ENCODE results near the gene P2RX5.

Gene P2RX5

DNA sequence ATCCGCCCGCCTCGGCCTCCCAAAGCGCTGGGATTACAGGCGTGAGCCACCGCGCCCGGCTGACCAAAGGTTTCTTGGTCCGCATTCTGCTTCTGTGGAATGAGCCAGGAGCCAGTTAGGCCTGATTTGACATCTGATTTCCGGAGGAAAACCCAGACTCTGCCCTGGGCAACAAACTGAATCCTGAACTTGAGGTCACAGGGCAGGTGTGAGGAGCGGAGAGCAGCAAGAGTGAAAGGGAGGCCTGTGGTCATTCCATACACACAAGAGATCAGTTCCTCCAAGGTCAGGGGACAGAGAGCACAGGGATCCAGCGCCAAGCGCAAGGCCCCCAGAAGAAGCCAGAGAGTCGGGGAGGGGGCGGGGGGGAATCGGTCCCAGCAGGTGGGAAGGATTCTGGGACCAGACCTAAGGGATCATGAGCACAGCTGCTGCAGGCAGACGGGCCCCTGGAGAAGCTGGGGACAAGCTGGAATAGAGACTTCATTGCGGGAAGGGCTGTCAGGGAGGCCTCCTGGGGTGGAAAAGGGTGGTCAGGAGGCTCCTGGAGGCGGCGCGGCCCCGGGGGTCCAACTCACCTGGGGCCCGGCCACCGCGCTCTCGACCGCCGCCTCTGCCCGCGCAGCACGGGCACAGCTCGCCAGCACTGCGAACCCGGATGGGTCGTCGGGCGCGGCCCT, 60.3 kb downstream of the P2RX5 start:
- peaks cover 2% of the 10 kb centered on the region for H3K4me1 ChIP-seq (ENCODE audit: control insufficient read depth, insufficient read depth, low read length)
- H3K9me3 ChIP-seq (ENCODE audit: control insufficient read depth, insufficient read depth, low read depth, low read length), result no peaks in the 10 kb centered on the region
- POLR2A ChIA-PET, result interaction anchor here (0.5 to 3.8 kb wide), 27 partner anchors 8 to 911 kb away, joined by 3 to 75 read pairs (median 4); partner anchors contain the start of genes EMC6, HASPIN, NCBP3 and TAX1BP3
- H3K36me3 ChIP-seq (ENCODE audit: control insufficient read depth in 2 of 2, insufficient read depth in 1 of 2, low read length in 2 of 2), result peaks cover 2 to 27% of the 10 kb centered on the region in 2 experiments; a peak in 2 of 3 replicates
- H3K4me3 ChIP-seq (ENCODE audit: low read depth, low read length), result peak overlapping the region; percentile 96
- CTCF ChIA-PET, result interaction anchor here (1.3 to 1.4 kb wide), 2 partner anchors 12 to 787 kb away, joined by 4 to 5 read pairs; no protein-coding TSS in a partner anchor
- peak overlapping the region; percentile 66; the same call in 1 of the 2 replicates for H3K27ac ChIP-seq (ENCODE audit: extremely low read depth, low read depth, low read length)
- TF ChIP-seq ZNF501 (tag by site-specific recombination; IDR thresholded peaks at IDR 0.05) (peak; percentile 57; the same call in 1 of the 2 replicates), ZNF600 (tag by site-specific recombination; IDR thresholded peaks at IDR 0.05) (peak; percentile 31; the same call in 1 of the 2 replicates), ZNF114 (tag by site-specific recombination; IDR thresholded peaks at IDR 0.05) (no peak), EGR2 (tag by site-specific recombination; IDR thresholded peaks at IDR 0.05; ENCODE audit: low read depth) (no peak), ZSCAN5A (tag by site-specific recombination; IDR thresholded peaks at IDR 0.05) (0 out of 2 replicates have a peak, but pooled peaks have one; percentile 54), ZBTB48 (tag by site-specific recombination; IDR thresholded peaks at IDR 0.05) (peak; percentile 95), GLIS1 (tag by site-specific recombination; IDR thresholded peaks at IDR 0.05) (peak; percentile 98), ZNF26 (tag by site-specific recombination; IDR thresholded peaks at IDR 0.05) (no peak), ZNF529 (tag by site-specific recombination; IDR thresholded peaks at IDR 0.05; ENCODE audit: insufficient replicate concordance) (no peak), ZNF792 (tag by site-specific recombination; IDR thresholded peaks at IDR 0.05) (no peak), ZEB2 (tag by site-specific recombination; IDR thresholded peaks at IDR 0.05) (0 out of 2 replicates have a peak, but pooled peaks have one; percentile 14), KLF1 (tag by site-specific recombination; IDR thresholded peaks at IDR 0.05) (no peak), YY1 (tag by site-specific recombination; IDR thresholded peaks at IDR 0.05) (peak; percentile 40; the same call in 1 of the 2 replicates), ZNF623 (tag by site-specific recombination; IDR thresholded peaks at IDR 0.05) (no peak), ZNF174 (tag by site-specific recombination; IDR thresholded peaks at IDR 0.05) (no peak), ZNF2 (tag by site-specific recombination; IDR thresholded peaks at IDR 0.05) (no peak), ZNF510 (tag by site-specific recombination; IDR thresholded peaks at IDR 0.05; ENCODE audit: insufficient replicate concordance) (no peak), BCL11B (tag by site-specific recombination; IDR thresholded peaks at IDR 0.05; ENCODE audit: low read depth) (peak; percentile 66; the same call in 1 of the 2 replicates), ZNF571 (tag by site-specific recombination; IDR thresholded peaks at IDR 0.05) (no peak), ZFHX2 (tag by site-specific recombination; conservative IDR thresholded peaks at IDR 0.05) (0 out of 2 replicates have a peak, but pooled peaks have one; percentile 8), ZNF394 (tag by site-specific recombination; IDR thresholded peaks at IDR 0.05; ENCODE audit: borderline replicate concordance) (peak; percentile 50; the same call in 1 of the 2 replicates), ZFP37 (tag by site-specific recombination; IDR thresholded peaks at IDR 0.05) (no peak), ZNF423 (tag by site-specific recombination; IDR thresholded peaks at IDR 0.05) (peak; percentile 55; the same call in 1 of the 2 replicates)
- TF ChIP-seq, protein P1, sequence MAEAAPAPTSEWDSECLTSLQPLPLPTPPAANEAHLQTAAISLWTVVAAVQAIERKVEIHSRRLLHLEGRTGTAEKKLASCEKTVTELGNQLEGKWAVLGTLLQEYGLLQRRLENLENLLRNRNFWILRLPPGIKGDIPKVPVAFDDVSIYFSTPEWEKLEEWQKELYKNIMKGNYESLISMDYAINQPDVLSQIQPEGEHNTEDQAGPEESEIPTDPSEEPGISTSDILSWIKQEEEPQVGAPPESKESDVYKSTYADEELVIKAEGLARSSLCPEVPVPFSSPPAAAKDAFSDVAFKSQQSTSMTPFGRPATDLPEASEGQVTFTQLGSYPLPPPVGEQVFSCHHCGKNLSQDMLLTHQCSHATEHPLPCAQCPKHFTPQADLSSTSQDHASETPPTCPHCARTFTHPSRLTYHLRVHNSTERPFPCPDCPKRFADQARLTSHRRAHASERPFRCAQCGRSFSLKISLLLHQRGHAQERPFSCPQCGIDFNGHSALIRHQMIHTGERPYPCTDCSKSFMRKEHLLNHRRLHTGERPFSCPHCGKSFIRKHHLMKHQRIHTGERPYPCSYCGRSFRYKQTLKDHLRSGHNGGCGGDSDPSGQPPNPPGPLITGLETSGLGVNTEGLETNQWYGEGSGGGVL (tag by site-specific recombination; IDR thresholded peaks at IDR 0.05), result 0 out of 2 replicates have a peak, but pooled peaks have one; percentile 11
- TF ChIP-seq, protein P2, sequence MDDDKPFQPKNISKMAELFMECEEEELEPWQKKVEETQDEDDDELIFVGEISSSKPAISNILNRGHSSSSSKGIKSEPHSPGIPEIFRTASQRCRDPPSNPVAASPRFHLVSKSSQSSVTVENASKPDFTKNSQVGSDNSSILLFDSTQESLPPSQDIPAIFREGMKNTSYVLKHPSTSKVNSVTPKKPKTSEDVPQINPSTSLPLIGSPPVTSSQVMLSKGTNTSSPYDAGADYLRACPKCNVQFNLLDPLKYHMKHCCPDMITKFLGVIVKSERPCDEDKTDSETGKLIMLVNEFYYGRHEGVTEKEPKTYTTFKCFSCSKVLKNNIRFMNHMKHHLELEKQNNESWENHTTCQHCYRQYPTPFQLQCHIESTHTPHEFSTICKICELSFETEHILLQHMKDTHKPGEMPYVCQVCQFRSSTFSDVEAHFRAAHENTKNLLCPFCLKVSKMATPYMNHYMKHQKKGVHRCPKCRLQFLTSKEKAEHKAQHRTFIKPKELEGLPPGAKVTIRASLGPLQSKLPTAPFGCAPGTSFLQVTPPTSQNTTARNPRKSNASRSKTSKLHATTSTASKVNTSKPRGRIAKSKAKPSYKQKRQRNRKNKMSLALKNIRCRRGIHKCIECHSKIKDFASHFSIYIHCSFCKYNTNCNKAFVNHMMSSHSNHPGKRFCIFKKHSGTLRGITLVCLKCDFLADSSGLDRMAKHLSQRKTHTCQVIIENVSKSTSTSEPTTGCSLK (tag by site-specific recombination; IDR thresholded peaks at IDR 0.05), result no peak
- TF ChIP-seq, protein P3, sequence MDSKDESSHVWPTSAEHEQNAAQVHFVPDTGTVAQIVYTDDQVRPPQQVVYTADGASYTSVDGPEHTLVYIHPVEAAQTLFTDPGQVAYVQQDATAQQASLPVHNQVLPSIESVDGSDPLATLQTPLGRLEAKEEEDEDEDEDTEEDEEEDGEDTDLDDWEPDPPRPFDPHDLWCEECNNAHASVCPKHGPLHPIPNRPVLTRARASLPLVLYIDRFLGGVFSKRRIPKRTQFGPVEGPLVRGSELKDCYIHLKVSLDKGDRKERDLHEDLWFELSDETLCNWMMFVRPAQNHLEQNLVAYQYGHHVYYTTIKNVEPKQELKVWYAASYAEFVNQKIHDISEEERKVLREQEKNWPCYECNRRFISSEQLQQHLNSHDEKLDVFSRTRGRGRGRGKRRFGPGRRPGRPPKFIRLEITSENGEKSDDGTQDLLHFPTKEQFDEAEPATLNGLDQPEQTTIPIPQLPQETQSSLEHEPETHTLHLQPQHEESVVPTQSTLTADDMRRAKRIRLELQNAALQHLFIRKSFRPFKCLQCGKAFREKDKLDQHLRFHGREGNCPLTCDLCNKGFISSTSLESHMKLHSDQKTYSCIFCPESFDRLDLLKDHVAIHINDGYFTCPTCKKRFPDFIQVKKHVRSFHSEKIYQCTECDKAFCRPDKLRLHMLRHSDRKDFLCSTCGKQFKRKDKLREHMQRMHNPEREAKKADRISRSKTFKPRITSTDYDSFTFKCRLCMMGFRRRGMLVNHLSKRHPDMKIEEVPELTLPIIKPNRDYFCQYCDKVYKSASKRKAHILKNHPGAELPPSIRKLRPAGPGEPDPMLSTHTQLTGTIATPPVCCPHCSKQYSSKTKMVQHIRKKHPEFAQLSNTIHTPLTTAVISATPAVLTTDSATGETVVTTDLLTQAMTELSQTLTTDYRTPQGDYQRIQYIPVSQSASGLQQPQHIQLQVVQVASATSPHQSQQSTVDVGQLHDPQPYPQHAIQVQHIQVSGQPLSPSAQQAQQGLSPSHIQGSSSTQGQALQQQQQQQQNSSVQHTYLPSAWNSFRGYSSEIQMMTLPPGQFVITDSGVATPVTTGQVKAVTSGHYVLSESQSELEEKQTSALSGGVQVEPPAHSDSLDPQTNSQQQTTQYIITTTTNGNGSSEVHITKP (tag by site-specific recombination; IDR thresholded peaks at IDR 0.05), result no peak

Measured in HEK293 (cell line).